ENCODE results near the gene ZNF273.

ZNF273 gene

DNA sequence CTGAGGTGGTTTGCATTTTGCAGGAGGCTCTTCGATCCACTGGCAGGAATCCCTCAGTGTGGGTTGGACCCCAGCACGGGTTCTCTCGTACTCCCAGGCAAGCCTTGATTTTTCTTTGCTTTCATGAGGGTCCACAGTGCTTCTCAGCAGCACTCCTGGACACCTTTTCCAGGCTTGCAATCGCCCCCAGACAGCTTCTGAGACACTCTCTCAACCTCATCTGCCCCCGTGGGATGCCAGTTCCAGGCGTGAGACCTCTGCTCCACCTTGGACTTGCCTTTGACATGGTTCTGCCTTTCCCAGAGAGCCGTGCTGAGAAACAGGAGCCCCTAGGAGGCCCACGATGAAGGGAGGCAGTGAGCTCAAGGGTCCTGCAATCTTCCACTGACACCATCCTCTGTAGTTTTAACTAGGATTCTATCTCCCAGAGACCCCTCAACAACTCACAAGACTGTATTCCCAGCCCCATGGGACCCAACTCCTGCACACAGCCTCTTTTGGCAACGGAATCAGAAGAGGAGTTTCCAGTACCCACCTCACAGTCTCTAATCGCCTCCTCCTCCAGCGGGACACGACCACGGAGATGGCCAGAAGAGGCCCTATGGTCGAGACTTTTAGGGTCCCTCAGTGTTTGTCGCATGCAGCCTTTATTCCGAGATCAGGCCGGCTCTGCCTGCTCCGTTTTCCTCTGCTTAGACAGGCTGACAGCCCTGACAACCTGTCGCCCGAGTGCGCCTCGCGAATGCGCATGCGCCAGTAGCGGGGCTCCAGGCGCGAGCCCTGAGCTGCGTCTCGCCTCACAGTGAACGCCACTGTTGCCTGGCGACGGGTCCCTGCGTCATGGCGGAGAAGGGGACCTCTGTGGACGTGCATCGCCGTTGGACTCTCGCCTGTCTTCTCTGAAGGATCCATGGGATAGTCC lies 26.0 kb upstream of the ZNF273 start:
- DNase-seq (ENCODE audit: low spot score), result peak; percentile 67

GRCh38 chr7:64877714-64878610 lies 25.1 kb upstream of the ZNF273 start:
- DNase-seq (ENCODE audit: low spot score), result no peak

GRCh38 chr7:64878684-64879083 lies 24.4 kb upstream of the ZNF273 start:
- no peak for DNase-seq (ENCODE audit: low spot score)

- DNase-seq (ENCODE audit: low spot score), result no peak
These were observed 23.9 kb upstream of the ZNF273 start for GRCh38 chr7:64879086-64879730.

- DNase-seq (ENCODE audit: low spot score), result no peak
These were observed 23.3 kb upstream of the ZNF273 start for GRCh38 chr7:64879800-64880199.

- DNase-seq (ENCODE audit: low spot score), result no peak
These were observed 22.5 kb upstream of the ZNF273 start for GRCh38 chr7:64880322-64881297.

DNA sequence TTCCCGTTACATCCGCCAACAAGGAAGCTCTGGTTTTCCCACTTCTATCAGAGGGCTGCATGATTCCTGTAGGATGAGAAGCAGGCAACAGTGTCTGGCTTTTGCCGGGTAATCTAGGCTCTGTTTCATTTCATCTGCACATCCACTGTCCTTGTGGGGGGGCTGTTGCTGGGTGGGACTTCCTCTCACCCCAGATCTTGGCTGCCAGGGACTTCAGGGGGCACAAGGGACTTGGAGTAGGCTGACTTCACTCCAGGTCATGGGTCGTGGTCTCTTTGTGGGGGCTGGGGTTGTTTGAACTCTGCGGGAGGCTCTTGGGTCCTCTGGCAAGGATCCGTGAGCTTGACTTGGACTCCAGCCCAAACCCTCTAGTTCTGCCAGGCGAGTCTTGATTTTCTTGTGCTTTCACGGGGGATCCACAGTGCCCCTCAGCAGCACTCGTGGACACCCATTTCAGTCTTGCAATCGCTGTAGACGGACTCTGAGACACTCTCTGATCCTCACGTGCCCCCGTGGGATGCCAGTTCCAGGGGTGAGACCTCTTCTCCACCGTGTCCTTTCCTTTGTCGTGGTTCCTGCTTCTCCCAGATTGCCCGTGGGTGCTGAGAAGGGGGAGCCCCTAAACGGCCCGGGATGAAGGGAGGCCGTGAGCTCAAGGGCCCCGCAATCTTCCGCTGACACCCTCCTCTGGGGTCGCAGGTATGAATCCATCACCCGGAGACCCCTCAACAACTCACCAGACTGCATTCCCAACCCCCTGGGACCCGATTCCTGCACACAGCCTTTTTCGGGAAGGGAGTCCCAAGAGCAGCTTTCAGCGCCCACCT lies 21.4 kb upstream of the ZNF273 start:
- DNase-seq (ENCODE audit: low spot score), result no peak

DNA sequence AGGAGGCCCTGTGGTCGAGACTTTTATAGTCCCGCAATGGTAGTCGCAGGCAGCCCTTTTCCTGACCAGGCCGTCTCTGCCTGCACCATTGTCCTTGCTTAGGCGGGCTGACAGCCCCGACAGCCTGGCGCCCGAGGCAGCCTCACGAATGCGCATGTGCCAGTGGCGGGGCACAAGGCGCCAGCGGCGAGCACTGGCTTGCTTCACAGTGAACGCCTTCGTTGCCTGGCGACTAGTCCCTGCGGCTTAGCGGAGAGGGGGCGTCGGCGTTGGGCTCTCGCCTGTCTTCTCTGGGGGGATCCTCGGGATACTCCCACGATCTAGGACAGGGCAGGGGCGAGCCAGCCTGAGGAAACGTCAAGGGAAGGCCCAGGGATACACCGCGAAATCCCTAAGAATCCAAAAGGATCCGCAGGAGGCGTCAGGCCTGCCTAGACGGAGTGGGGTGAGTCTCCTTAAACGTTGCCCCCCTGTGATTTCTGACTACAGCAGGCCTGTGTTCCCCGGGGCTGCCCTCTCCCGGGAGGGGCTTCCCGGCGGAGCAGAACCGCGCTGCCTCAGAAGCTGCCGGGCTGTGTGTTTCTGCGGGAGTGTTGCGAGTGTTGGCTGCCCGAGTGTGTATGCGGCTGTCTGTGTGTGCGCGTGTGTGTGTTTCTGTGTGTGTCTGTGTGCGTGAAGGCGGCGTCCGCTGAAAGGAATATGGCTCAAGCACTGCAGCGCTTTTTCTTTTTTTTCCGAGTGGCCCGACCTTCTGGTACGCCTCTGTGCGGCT lies 20.5 kb upstream of the ZNF273 start:
- DNase-seq (ENCODE audit: low spot score), result no peak

GRCh38 chr7:64883113-64883905 lies 19.8 kb upstream of the ZNF273 start:
- DNase-seq (ENCODE audit: low spot score), result no peak

DNA sequence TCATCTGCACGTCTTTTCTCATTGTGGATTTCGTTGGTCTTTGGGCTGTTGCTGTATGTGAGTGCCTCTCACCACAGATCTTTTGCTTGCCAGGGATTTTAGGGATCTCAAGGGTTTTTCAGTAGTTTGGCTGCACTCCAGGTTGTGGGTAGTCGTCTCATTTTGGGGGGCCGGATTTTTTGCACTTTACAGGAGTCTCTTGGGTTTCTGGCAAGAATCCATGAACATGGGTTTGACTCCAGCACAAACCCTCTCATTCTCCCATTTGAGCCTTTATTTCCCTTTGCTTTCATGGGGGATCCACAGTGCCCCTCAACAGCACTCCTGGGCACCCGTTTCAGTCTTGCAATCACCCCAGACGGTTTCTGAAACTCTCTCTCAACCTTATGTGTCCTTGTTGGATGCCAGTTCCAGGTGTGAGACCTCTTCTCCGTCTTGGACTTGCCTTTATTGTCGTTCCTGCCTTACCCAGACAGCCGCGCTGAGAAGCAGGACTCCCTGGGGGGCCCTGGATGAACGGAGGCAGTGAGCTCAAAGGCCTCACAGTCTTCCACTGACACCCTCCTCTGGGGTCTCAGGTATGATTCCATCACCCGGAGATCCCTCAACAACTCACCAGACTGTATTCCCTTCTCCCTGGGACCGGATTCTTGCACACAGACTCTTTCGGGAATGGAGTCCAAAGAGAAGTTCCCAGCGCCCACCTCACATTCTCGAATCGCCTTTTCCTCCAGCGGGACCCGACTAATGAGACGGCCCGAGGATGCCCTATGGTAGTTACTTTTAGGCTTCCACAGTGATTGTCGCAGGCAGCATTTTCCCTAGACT lies 18.8 kb upstream of the ZNF273 start:
- DNase-seq (ENCODE audit: low spot score), result no peak

DNA sequence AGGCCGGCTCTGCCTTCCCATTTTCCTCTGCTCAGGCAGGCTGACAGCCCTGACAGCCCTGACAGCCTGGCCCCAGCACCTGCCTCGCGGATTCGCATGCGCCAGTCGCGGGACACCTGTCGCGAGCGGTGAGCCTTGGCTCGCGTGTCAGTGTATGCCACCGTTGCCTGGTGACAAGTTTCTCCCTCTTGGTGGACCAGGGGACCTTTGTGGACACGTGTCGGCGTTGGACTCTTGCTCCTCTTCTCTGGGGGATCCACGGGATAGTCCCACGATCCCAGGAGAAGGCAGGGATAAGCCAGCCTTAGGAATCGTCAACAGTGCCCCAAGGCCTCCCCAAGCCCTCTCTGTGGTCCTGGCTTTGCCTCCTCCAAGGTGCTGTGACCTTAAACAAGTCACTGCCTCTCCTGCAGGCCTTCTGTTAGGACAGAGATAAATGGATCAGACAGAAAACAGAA lies 18.1 kb upstream of the ZNF273 start:
- DNase-seq (ENCODE audit: low spot score), result no peak

- DNase-seq (ENCODE audit: low spot score), result no peak
These were observed 17.4 kb upstream of the ZNF273 start for GRCh38 chr7:64885520-64886240.

DNA sequence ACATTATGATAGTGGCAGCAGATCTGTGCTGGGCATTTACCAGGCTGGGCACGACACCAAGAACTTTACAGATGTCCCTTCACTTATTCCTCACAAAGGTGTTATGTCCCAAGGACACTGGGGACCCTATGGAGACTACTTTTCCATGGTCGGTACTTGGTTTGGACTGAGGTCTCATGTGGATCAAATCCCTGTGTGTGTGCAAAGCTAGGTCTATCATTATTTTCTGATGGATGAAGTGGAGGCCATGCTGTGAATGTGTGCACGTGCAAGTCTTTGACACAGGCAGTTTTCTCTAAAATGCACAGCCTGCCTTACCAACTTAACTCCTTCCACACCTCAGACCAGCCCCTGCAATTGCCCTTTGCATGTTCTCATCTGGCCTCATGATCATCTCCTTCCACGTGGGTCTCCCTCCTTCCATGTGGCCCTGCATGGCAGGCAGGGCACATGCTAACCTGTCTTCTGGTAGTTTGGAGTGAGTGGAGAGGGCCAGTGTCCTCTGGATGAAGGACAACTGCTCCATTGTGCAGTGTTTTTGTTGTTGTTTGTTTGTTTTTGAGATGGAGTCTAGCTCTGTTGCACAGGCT lies 16.0 kb upstream of the ZNF273 start:
- no peak for DNase-seq (ENCODE audit: low spot score)

DNA sequence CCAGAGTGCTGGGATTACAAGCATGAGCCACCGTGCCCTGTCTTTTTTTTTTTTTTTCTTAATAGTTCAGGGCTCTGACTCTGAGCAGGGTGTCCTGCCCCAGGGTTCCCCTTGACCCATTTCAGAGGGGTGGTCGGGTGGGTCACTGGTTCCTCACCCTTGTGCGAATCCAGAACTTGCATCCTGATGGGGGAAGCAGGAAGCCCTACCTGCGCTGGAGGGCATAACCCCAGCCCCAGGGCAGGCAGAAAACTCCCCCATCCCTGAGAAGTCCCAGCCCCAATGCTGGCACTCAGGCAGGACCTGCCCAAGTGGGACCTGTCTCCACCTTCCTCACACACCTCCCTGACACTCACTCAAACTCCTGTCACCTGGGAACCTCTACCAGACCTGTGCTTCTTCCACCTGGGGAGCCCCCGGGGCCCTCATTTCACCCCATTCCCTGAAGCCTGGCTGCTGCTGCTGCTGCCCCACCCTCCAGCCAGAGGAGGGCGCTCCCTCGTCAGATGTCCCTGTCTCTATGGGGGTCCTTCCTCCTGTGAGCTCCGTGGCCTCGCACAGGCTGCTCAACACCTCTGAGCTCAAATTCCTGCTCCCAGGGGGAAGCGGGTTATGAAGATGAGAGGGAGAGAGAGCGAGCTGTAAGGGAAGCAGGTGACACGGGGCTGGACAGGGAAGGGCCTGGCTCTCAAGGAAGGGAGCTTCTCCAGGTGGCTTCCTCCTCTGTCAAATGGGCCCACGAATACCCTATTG lies 15.1 kb upstream of the ZNF273 start:
- peak; percentile 32 for DNase-seq (ENCODE audit: low spot score)

- DNase-seq (ENCODE audit: low spot score), result no peak
These were observed 14.5 kb upstream of the ZNF273 start for GRCh38 chr7:64888561-64888900.

All from CD4-positive, alpha-beta T cell treated with Interleukin-2 at 100 ng/mL for 4 hours (primary cell).